Measurements from ENCODE around the gene PDE8B. TPM values are rescaled to one million over a fixed set of nuclear protein-coding genes. Genes with fewer than 3 reads are reported as not detected.

The PDE8B gene
- total and polyA plus RNA-seq, 12 donors: 0.27 to 5.6 (median 1.4) TPM

DNA sequence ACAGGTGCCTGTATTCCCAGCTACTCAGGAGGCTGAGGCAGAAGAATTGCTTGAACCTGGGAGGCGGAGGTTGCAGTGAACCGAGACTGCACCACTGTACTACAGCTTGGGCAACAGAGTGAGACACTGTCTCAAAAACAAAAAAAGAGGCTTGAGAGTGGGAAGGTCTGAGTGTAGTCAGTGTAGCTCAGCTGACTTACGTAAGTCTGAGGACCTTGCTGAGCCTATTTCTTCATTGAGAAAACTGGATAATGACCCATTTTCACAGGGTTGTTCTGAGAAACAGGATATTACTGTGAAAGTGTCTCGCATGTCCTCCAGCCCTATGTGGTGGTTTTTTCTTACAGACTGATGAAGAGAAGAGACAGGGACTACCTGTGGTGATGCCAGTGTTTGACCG, 214.9 kb downstream of the PDE8B start:
- no peaks in the 10 kb centered on the region for H3K4me1 ChIP-seq
- no peak for DNase-seq
- TF ChIP-seq, protein P1, sequence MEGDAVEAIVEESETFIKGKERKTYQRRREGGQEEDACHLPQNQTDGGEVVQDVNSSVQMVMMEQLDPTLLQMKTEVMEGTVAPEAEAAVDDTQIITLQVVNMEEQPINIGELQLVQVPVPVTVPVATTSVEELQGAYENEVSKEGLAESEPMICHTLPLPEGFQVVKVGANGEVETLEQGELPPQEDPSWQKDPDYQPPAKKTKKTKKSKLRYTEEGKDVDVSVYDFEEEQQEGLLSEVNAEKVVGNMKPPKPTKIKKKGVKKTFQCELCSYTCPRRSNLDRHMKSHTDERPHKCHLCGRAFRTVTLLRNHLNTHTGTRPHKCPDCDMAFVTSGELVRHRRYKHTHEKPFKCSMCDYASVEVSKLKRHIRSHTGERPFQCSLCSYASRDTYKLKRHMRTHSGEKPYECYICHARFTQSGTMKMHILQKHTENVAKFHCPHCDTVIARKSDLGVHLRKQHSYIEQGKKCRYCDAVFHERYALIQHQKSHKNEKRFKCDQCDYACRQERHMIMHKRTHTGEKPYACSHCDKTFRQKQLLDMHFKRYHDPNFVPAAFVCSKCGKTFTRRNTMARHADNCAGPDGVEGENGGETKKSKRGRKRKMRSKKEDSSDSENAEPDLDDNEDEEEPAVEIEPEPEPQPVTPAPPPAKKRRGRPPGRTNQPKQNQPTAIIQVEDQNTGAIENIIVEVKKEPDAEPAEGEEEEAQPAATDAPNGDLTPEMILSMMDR (IDR thresholded peaks at IDR 0.05): no peak
- peak in 3 of 8 donors; percentile 38 to 46 (median 46) for ATAC-seq
- peaks cover 0 to 7% (median 0%) of the 10 kb centered on the region in 11 donors for H3K9me3 ChIP-seq
- intact Hi-C loops (cut with DNase I): no loop called here
- H3K36me3 ChIP-seq: peaks cover 0 to 54% (median 4%) of the 10 kb centered on the region in 9 donors
- WGBS, 2 donors: 95 to 99% methylated on average over 5 of the region's 5 CpGs
- no peaks in the 10 kb centered on the region for H3K27me3 ChIP-seq
- H3K27ac ChIP-seq: no peak overlapping the region
- no peak overlapping the region for H3K4me3 ChIP-seq

DNA sequence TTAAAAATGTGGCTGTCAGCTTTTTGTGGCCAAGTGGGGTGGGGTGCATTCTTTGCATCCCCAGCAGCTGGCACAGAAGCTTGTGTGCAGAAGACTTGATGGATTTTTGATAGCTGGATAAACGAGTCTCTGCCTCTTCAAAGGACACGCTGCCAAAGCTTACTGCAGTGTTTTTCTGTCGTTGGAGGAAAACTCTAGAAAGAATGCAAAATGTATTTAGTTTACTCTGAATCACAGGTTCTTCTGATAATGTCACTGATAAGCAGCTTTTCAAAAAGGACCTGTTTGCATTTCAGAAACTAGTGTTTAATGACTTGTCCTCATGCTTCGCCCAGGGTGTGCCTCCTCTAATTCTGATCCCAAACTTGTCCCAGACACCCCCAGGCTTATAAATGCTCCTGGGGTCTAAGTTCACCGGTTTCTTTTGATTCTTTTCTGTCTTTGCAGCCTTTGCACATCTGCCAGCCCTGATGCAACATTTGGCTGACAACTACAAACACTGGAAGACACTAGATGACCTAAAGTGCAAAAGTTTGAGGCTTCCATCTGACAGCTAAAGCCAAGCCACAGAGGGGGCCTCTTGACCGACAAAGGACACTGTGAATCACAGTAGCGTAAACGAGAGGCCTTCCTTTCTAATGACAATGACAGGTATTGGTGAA, 215.6 kb downstream of the PDE8B start:
- Histone ChIP-seq H3K36me3 (peaks cover 0 to 61% (median 10%) of the 10 kb centered on the region in 9 donors), H3K27ac (no peak overlapping the region), H3K9me3 (peaks cover 0 to 7% (median 0%) of the 10 kb centered on the region in 11 donors), H3K4me3 (no peak overlapping the region), H3K27me3 (no peaks in the 10 kb centered on the region), H3K4me1 (no peaks in the 10 kb centered on the region)
- WGBS, 2 donors: 74 to 77% methylated on average over 8 of the region's 8 CpGs
- TF ChIP-seq, protein P1 (IDR thresholded peaks at IDR 0.05): no peak
- intact Hi-C loops (cut with DNase I): no loop called here
- ATAC-seq (no peak), DNase-seq (no peak)

DNA sequence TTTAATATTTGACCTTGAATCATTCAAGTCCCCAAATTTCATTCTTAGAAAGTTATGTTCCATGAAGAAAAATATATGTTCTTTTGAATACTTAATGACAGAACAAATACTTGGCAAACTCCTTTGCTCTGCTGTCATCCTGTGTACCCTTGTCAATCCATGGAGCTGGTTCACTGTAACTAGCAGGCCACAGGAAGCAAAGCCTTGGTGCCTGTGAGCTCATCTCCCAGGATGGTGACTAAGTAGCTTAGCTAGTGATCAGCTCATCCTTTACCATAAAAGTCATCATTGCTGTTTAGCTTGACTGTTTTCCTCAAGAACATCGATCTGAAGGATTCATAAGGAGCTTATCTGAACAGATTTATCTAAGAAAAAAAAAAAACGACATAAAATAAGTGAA, 216.2 kb downstream of the PDE8B start:
- peaks cover 0 to 66% (median 16%) of the 10 kb centered on the region in 9 donors for H3K36me3 ChIP-seq
- TF ChIP-seq, protein P1 (IDR thresholded peaks at IDR 0.05): no peak
- DNase-seq: no peak
- peaks cover 0 to 7% (median 0%) of the 10 kb centered on the region in 11 donors for H3K9me3 ChIP-seq
- no peak for ATAC-seq
- no peaks in the 10 kb centered on the region for H3K27me3 ChIP-seq
- 79 to 84% methylated on average over 2 of the region's 2 CpGs for WGBS, 2 donors
- intact Hi-C loops (cut with DNase I): no loop called here
- H3K4me3 ChIP-seq: no peak overlapping the region
- H3K27ac ChIP-seq: no peak overlapping the region
- H3K4me1 ChIP-seq: no peaks in the 10 kb centered on the region

DNA sequence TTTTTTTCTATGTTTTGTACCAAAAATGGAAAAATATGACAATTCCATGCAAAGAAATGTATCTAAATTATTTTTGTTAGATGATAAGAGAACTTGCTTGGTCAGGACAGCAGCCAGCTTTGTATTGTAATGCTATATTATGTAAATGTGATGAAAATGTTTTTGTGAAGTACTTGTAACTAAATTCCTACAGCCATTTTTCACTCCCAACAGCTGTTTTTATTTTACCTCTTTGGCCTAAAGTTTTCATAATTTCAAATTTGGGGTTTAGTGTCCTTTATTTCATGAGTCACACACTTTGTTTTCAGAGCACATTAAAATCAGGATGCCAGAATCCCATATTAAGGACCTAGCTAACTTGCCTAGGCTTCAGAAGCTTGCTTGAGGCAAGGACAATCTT, 217.5 kb downstream of the PDE8B start:
- Histone ChIP-seq H3K36me3 (peaks cover 0 to 80% (median 25%) of the 10 kb centered on the region in 9 donors), H3K4me3 (no peak overlapping the region), H3K4me1 (no peaks in the 10 kb centered on the region), H3K27me3 (no peaks in the 10 kb centered on the region), H3K9me3 (peaks cover 0 to 3% (median 0%) of the 10 kb centered on the region in 11 donors), H3K27ac (no peak overlapping the region)
- TF ChIP-seq, protein P1 (IDR thresholded peaks at IDR 0.05): no peak
- intact Hi-C loops (cut with DNase I): no loop called here
- DNase-seq (no peak), ATAC-seq (no peak)

Data from heart right ventricle (tissue), 16 donors.